OCI-LY1 (cell line): Measurements from ENCODE around the gene NME8.

Experiments used
- H2AFZ ChIP-seq: fragments of 200-600 bp; sonication (generic), shearing (Covaris generic); 2 replicates; pipeline ENCODE4 v1.6.0; 2014; ENCODE audit warnings: antibody characterized with exemption, mild to moderate bottlenecking, low read length
- H3F3A ChIP-seq: fragments of 200-600 bp; sonication (generic), shearing (Covaris generic); 2 replicates; pipeline ENCODE4 v1.6.0; 2014; ENCODE audit warnings: mild to moderate bottlenecking, antibody characterized with exemption, low read length, moderate library complexity; ENCODE audit not compliant: insufficient read depth
- H3K27ac ChIP-seq: fragments of 200-600 bp; sonication (generic); 2 replicates; pipeline ENCODE4 v1.5.1; 2014; ENCODE audit warnings: low read length, mixed run types, mild to moderate bottlenecking, low read depth; ENCODE audit not compliant: poor library complexity, severe bottlenecking
- H3K27me3 ChIP-seq: fragments of 200-600 bp; sonication (generic); 2 replicates; pipeline ENCODE4 v1.6.0; 2014; ENCODE audit warnings: antibody characterized with exemption, mild to moderate bottlenecking, low read length, moderate library complexity; ENCODE audit not compliant: insufficient read depth
- H3K36me3 ChIP-seq: fragments of 200-600 bp; sonication (generic); 2 replicates; pipeline ENCODE4 v1.6.1; 2014; ENCODE audit warnings: mild to moderate bottlenecking, antibody characterized with exemption, low read length, moderate library complexity, mixed read lengths; ENCODE audit not compliant: insufficient read depth
- H3K4me1 ChIP-seq: fragments of 200-600 bp; sonication (generic); 2 replicates; pipeline ENCODE4 v1.5.1; 2014; ENCODE audit warnings: mild to moderate bottlenecking, low read length, moderate library complexity; ENCODE audit not compliant: insufficient read depth, severe bottlenecking
- H3K4me2 ChIP-seq: fragments of 200-600 bp; sonication (generic), shearing (Covaris generic); 2 replicates; pipeline ENCODE4 v1.6.1; 2014; ENCODE audit warnings: low read length
- H3K4me3 ChIP-seq: fragments of 200-600 bp; sonication (generic); 2 replicates; pipeline ENCODE4 v1.5.1; 2014; ENCODE audit warnings: low read length, low read depth, mild to moderate bottlenecking, mixed read lengths; ENCODE audit not compliant: poor library complexity, severe bottlenecking
- H3K79me2 ChIP-seq: fragments of 200-600 bp; shearing (Covaris generic); 2 replicates; pipeline ENCODE4 v1.6.1; 2016; ENCODE audit warnings: mixed run types, low read length, mixed read lengths; ENCODE audit not compliant: insufficient read depth
- H3K9ac ChIP-seq: fragments of 200-600 bp; sonication (generic), shearing (Covaris generic); 2 replicates; pipeline ENCODE4 v1.6.1; 2014; ENCODE audit warnings: mild to moderate bottlenecking, low read length, mixed read lengths
- H3K9me2 ChIP-seq: fragments of 200-600 bp; sonication (generic), shearing (Covaris generic); 2 replicates; pipeline ENCODE4 v1.6.1; 2014; ENCODE audit warnings: low read depth, mild to moderate bottlenecking, low read length, mixed read lengths
- H3K9me3 ChIP-seq: fragments of 200-600 bp; shearing (Covaris generic); 2 replicates; pipeline ENCODE4 v1.6.1; 2014; ENCODE audit warnings: low read length, mixed read lengths
- H4K20me1 ChIP-seq: fragments of 200-600 bp; sonication (generic), shearing (Covaris generic); 2 replicates; pipeline ENCODE4 v1.6.0; 2016; ENCODE audit warnings: mild to moderate bottlenecking, low read length; ENCODE audit not compliant: insufficient read depth
- EZH2 ChIP-seq: fragments of 200-600 bp; sonication (generic), shearing (Covaris generic); IDR thresholded peaks from 2 replicates; pipeline ENCODE4 v1.8.0; 2017; ENCODE audit warnings: borderline replicate concordance, mixed run types, mild to moderate bottlenecking, antibody characterized with exemption, low read length, moderate library complexity, mixed read lengths
- TF ChIP-seq, protein P1 (sequence below): fragments of 200-600 bp; sonication (generic), shearing (Covaris generic); IDR thresholded peaks from 2 replicates; pipeline ENCODE4 v1.5.1; 2017; ENCODE audit warnings: mild to moderate bottlenecking, antibody characterized with exemption, low read length, moderate library complexity, mixed read lengths

NME8 gene

DNA sequence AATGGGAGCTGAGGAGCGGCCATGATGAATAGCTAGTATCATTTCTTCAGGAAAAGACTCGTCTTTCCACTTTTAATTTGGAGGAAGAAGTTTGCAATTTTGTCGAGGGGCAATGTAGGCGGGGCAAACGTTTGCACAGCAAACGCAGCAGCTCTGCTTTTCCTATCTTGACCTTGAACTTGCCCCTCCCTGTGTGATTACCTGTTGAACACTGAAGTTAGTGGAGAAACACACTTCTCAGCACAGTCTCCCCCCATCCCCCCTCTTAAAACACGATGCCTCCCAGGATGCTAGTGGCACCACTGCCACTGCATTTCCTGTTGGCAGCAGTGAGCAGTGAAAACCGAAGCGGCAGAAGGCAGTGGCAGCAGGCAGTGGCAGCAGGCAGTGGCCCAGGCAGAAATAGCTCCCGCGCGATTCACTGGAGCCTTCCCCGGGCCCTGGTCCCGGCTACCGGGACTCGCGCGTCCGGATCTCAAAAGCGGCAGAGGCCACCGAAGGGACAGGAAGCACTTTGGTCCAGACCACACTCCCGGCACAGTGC is 72.0 kb downstream of the NME8 start, which contains the start of gene EPDR1:
TSS of gene EPDR1 (plus strand) at position 336 of the 544 bp plus-strand sequence. CDS start 300 bp downstream, outside the sequence.
- no peaks in the 10 kb centered on the region for H3K4me1 ChIP-seq
- H3K27ac ChIP-seq, result no peak within 1 kb of the TSS
- H3K36me3 ChIP-seq, result no peaks in the 10 kb centered on the region
- no peak within 1 kb of the TSS for H3K4me3 ChIP-seq
- H3K9me3 ChIP-seq, result no peaks in the 10 kb centered on the region
- H3K79me2 ChIP-seq, result no peaks in the 10 kb centered on the region
- no peaks in the 10 kb centered on the region for H3K9me2 ChIP-seq
- no peaks in the 10 kb centered on the region for H3F3A ChIP-seq
- no peak within 1 kb of the TSS for H3K4me2 ChIP-seq
- no peak for TF ChIP-seq EZH2
- TF ChIP-seq, protein P1, sequence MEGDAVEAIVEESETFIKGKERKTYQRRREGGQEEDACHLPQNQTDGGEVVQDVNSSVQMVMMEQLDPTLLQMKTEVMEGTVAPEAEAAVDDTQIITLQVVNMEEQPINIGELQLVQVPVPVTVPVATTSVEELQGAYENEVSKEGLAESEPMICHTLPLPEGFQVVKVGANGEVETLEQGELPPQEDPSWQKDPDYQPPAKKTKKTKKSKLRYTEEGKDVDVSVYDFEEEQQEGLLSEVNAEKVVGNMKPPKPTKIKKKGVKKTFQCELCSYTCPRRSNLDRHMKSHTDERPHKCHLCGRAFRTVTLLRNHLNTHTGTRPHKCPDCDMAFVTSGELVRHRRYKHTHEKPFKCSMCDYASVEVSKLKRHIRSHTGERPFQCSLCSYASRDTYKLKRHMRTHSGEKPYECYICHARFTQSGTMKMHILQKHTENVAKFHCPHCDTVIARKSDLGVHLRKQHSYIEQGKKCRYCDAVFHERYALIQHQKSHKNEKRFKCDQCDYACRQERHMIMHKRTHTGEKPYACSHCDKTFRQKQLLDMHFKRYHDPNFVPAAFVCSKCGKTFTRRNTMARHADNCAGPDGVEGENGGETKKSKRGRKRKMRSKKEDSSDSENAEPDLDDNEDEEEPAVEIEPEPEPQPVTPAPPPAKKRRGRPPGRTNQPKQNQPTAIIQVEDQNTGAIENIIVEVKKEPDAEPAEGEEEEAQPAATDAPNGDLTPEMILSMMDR, result no peak
- H3K9ac ChIP-seq, result no peak within 1 kb of the TSS
- no peaks in the 10 kb centered on the region for H4K20me1 ChIP-seq
- no peaks in the 10 kb centered on the region for H3K27me3 ChIP-seq
- no peak within 1 kb of the TSS for H2AFZ ChIP-seq

DNA sequence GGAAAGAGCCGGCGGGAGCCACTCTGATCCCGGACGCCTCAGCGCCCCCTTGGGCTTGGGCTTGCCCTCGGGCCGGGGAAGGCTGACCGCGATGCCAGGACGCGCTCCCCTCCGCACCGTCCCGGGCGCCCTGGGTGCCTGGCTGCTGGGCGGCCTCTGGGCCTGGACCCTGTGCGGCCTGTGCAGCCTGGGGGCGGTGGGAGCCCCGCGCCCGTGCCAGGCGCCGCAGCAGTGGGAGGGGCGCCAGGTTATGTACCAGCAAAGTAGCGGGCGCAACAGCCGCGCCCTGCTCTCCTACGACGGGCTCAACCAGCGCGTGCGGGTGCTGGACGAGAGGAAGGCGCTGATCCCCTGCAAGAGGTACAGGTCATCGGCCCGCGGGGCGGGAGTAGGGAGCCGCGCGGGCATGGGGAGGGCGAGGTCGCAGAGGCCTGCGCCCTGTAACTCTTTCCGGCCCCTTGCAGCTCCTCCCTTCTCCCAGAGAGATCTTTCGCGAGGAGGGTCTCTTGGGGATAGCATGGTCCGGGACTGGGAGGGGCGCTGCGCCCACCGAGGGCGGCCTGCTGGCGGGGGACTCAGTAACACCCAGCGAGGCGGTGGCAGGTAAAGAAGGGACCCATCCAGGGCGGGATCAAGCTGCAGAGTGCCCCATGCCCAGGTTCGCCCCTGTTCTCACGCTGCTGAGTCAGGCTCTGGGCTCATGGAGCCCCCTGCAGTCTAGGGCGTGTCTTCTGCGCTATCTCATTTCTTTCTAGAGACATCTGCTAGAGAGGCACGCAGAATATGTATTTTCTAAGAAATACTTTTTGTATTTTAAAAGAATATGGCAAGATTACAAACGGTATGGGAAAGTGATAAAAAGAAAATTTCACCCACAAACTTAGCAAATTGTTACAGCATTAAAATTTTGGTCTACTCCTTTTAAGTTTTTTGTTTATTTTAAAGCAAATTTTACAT is 72.7 kb downstream of the NME8 start:
- H3K4me3 ChIP-seq, result no peak overlapping the region
- no peak overlapping the region for H2AFZ ChIP-seq
- H3K27me3 ChIP-seq, result no peaks in the 10 kb centered on the region
- TF ChIP-seq, protein P1, result no peak
- TF ChIP-seq EZH2, result no peak
- no peaks in the 10 kb centered on the region for H3F3A ChIP-seq
- no peak overlapping the region for H3K9ac ChIP-seq
- H3K4me1 ChIP-seq, result no peaks in the 10 kb centered on the region
- H3K9me2 ChIP-seq, result no peaks in the 10 kb centered on the region
- no peaks in the 10 kb centered on the region for H3K79me2 ChIP-seq
- no peaks in the 10 kb centered on the region for H3K9me3 ChIP-seq
- no peaks in the 10 kb centered on the region for H3K36me3 ChIP-seq
- H3K4me2 ChIP-seq, result no peak overlapping the region
- no peak overlapping the region for H3K27ac ChIP-seq
- no peaks in the 10 kb centered on the region for H4K20me1 ChIP-seq

DNA sequence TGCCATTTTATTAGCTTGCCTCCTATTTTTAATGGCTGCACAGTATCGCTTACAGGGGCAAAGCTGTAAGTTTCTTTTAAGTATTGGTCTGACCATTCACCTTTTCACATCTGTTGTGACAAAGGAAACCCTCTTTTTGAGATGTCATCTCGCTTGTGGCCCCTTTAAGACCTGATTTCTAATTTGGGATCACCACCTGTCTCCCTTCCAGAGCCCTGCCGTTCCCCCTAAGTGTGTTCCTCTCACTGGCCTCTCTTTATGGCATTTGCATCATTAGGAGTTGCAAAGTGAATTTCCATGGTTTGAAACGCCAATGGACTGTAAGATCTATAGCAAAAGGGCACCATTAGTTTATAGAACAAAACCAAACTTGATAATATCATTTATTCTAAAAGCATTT is 73.5 kb downstream of the NME8 start:
- Histone ChIP-seq H3K4me1 (no peaks in the 10 kb centered on the region), H3K9me3 (no peaks in the 10 kb centered on the region), H3K9ac (no peak overlapping the region), H3K4me2 (no peak overlapping the region), H3K27ac (no peak overlapping the region), H3F3A (no peaks in the 10 kb centered on the region), H3K79me2 (no peaks in the 10 kb centered on the region), H2AFZ (no peak overlapping the region), H3K27me3 (no peaks in the 10 kb centered on the region), H4K20me1 (no peaks in the 10 kb centered on the region), H3K4me3 (no peak overlapping the region), H3K9me2 (no peaks in the 10 kb centered on the region), H3K36me3 (no peaks in the 10 kb centered on the region)
- TF ChIP-seq EZH2, result no peak
- TF ChIP-seq, protein P1, result no peak
